Breast epithelium (tissue), 4 donors: ENCODE data around the gene ASPG. TPM values are rescaled to one million over a fixed set of nuclear protein-coding genes. Genes with fewer than 3 reads are reported as not detected.

Experiments used
- DNase-seq, 2 donors: peaks; one replicate each; pipeline ENCODE4 v3.0.0-alpha.2; 2019; ENCODE audit warnings: low spot score in 2 of 2
- H3K27ac ChIP-seq, 2 donors: fragments of 200-600 bp; sonication (generic) in 1 of 2; one replicate each; pipeline ENCODE4 v1.5.1; 2016 to 2019; ENCODE audit warnings: mild to moderate bottlenecking in 1 of 2
- H3K27me3 ChIP-seq, 2 donors: fragments of 200-600 bp; sonication (generic) in 1 of 2; one replicate each; pipeline versions ENCODE4 v1.5.1 to v1.6.0; 2017 to 2019; ENCODE audit warnings: control low read depth in 1 of 2, mild to moderate bottlenecking in 1 of 2
- H3K36me3 ChIP-seq: fragments of 200-600 bp; one replicate; pipeline ENCODE4 v1.5.1; 2019
- H3K4me1 ChIP-seq, 2 donors: fragments of 200-600 bp; sonication (generic); one replicate each; pipeline ENCODE4 v1.5.1; 2016 to 2019; ENCODE audit warnings: control low read depth in 1 of 2
- H3K4me3 ChIP-seq, 3 donors: fragments of 200-600 bp; sonication (generic); 1 replicate in 2 of 3; 2 replicates in 1 of 3; pipeline ENCODE4 v1.5.1; 2016 to 2019; ENCODE audit warnings: mild to moderate bottlenecking in 3 of 3, moderate library complexity in 2 of 3
- H3K9me3 ChIP-seq, 2 donors: fragments of 200-600 bp; sonication (generic) in 1 of 2; one replicate each; pipeline ENCODE4 v1.5.1; 2016 to 2019; ENCODE audit warnings: control low read depth in 1 of 2
- CTCF ChIP-seq, 3 donors: fragments of 450-650 bp; IDR thresholded peaks; one replicate each; pipeline ENCODE4 v1.5.1; 2016 to 2017; ENCODE audit warnings: antibody characterized with exemption in 3 of 3, mild to moderate bottlenecking in 3 of 3, moderate library complexity in 3 of 3
- POLR2A ChIP-seq: fragments of 450-650 bp; IDR thresholded peaks from one replicate; pipeline ENCODE4 v1.6.1; 2016; ENCODE audit warnings: antibody characterized with exemption, mild to moderate bottlenecking, moderate library complexity
- POLR2AphosphoS5 ChIP-seq, 3 donors: sonication (generic); formaldehyde crosslinking; IDR thresholded peaks; one replicate each; pipeline ENCODE4 v1.6.1; 2017; ENCODE audit warnings: antibody characterized with exemption in 3 of 3
- intact Hi-C: fragments of 100-400 bp; cut with DNase I; formaldehyde crosslinking; loops from one replicate; pipeline ENCODE4 v1.15.1; 2023; ENCODE audit warnings: low total_unique reads
- total RNA-seq, 3 donors: library from RNA; depleted of rRNA; stranded (reverse); fragments of >200 nt; gene quantifications; one replicate each; pipeline ENCODE4 v1.1.0, GENCODE V29; 2016

Gene ASPG
- total RNA-seq, 3 donors from 2014 or later = 0.15 to 0.33 TPM; not detected in 1

DNA sequence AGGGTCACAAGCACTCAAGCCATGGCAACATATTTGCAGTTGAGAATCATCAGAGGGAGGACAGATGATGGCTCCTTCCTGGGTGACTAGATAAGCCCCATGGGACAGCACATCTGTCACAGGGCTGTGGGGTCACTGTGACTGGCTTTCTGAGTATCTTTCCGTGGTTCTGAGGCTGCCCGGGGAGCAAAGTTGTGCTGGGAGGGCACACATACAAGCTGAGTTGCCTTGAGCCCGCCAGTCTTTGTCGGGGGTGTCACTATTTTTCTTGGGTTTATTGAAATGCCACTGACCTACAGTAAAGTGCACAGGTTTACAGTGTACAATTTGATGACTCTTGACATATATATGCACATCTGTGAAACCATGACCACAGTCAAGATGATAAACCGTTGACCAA is 35.6 kb downstream of the ASPG start:
- Histone ChIP-seq H3K9me3 (peaks cover 5 to 7% of the 10 kb centered on the region in 2 donors), H3K36me3 (no peaks in the 10 kb centered on the region), H3K27ac (no peak overlapping the region), H3K4me3 (no peak overlapping the region), H3K4me1 (peaks cover 0 to 2% of the 10 kb centered on the region in 2 donors), H3K27me3 (peaks cover 0 to 33% of the 10 kb centered on the region in 2 donors)
- peak in 1 of 2 donors; percentile 39 for DNase-seq
- intact Hi-C loops = no loop called here
- TF ChIP-seq POLR2A = no peak
- TF ChIP-seq CTCF (IDR thresholded peaks at IDR 0.05) = no peak
- no peak for TF ChIP-seq POLR2AphosphoS5 (IDR thresholded peaks at IDR 0.05)

DNA sequence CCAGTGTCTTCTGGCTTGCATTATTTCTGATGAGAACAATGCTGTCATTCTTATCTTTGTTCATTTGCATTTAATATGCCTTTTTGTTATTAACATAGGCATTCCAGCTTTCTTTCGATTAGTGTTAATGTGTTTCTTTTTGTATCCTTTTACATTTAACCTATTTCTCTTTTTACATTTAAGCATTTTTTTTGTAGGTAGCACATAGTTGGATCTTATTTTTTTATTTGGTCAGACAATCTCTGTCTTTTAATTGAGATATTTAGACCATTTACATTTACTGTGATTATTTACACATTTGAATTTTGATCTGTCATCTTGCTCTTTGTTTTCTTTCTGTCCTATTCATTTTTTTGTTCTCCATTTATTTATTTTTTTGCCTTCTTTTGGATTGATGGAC is 38.4 kb downstream of the ASPG start:
- Histone ChIP-seq H3K9me3 (peaks cover 5 to 8% of the 10 kb centered on the region in 2 donors), H3K4me1 (no peaks in the 10 kb centered on the region), H3K27me3 (peaks cover 0 to 13% of the 10 kb centered on the region in 2 donors), H3K27ac (no peak overlapping the region), H3K4me3 (no peak overlapping the region), H3K36me3 (no peaks in the 10 kb centered on the region)
- DNase-seq = no peak
- intact Hi-C loops = no loop called here
- no peak for TF ChIP-seq POLR2AphosphoS5 (IDR thresholded peaks at IDR 0.05)
- TF ChIP-seq POLR2A = no peak
- no peak for TF ChIP-seq CTCF (IDR thresholded peaks at IDR 0.05)

DNA sequence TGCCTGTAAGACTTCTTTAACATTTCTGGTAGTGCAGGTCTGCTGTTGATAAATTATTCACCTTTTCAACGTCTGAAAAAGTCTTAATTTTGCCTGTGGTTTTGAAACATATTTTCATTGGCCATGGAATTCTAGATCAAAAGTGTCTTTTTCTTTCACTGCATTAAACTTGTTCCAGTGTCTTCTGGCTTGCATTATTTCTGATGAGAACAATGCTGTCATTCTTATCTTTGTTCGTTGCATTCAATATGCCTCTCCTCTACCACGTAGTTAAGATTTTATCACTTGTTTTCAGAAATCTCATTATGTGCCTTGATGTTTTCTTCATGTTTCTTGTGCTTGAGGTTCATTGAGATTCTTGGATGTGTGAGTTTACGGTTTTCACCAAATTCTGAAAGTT is 39.5 kb downstream of the ASPG start:
- intact Hi-C loops = no loop called here
- no peak for TF ChIP-seq POLR2A

DNA sequence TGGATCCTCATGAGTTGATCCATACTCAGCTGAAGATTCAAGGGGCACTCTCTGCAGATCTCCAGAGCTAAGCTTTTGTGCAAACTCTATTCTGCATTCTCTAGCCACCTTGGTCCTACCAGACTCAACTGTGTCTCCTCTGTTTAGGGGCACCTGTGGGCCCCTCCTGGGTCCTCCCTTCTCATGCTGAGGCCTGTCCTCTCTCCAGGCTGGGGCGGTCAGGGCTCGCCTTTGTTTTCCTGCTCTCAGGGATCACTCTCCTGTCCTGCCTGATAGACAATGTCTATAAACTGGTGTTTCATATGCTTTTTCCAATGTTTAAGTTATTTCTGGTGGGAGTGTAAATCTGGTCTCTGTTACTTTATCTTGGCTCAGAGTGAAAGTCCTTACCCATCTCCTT is 41.3 kb downstream of the ASPG start:
- Histone ChIP-seq H3K36me3 (no peaks in the 10 kb centered on the region), H3K27me3 (peaks cover 0 to 5% of the 10 kb centered on the region in 2 donors), H3K9me3 (peaks cover 13 to 24% of the 10 kb centered on the region in 2 donors), H3K4me3 (no peak overlapping the region), H3K27ac (no peak overlapping the region), H3K4me1 (no peaks in the 10 kb centered on the region)
- DNase-seq = no peak
- no peak for TF ChIP-seq POLR2AphosphoS5 (IDR thresholded peaks at IDR 0.05)
- no peak for TF ChIP-seq POLR2A
- TF ChIP-seq CTCF (IDR thresholded peaks at IDR 0.05) = no peak
- intact Hi-C loops = no loop called here

More for the DNA sequence above, 39.5 kb downstream of the ASPG start:
- DNase-seq = no peak
- no peak overlapping the region for H3K27ac ChIP-seq
- H3K4me1 ChIP-seq = no peaks in the 10 kb centered on the region
- peaks cover 0 to 1% of the 10 kb centered on the region in 2 donors for H3K27me3 ChIP-seq
- no peaks in the 10 kb centered on the region for H3K36me3 ChIP-seq
- no peak overlapping the region for H3K4me3 ChIP-seq
- peaks cover 13 to 18% of the 10 kb centered on the region in 2 donors for H3K9me3 ChIP-seq

DNA sequence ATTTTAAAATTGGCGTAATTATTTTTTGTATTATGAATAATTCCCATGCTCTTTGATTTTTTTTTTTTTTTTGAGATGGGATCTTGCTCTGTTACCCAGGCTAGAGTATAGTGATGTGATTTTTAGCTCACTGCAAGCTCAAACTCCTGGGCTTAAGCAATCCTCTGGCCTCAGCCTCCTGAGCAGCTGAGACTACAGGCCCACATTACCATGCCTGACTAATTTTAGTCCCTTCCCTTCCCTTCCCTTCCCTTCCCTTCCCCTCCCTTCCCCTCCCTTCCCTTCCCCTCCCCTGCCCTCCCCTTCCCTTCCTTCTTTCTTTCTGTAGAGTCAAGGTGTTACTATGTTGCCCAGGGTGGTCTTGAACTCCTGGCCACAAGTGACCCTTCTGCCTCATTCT is 43.5 kb downstream of the ASPG start:
- no peaks in the 10 kb centered on the region for H3K36me3 ChIP-seq
- no peak for DNase-seq
- no peak overlapping the region for H3K4me3 ChIP-seq
- peaks cover 8 to 17% of the 10 kb centered on the region in 2 donors for H3K9me3 ChIP-seq
- peaks cover 0 to 11% of the 10 kb centered on the region in 2 donors for H3K27me3 ChIP-seq
- H3K27ac ChIP-seq = no peak overlapping the region
- intact Hi-C loops = no loop called here
- TF ChIP-seq POLR2A (no peak), POLR2AphosphoS5 (IDR thresholded peaks at IDR 0.05) (no peak), CTCF (IDR thresholded peaks at IDR 0.05) (no peak)
- H3K4me1 ChIP-seq = no peaks in the 10 kb centered on the region

GRCh38 chr14:104129556-104129955 is 44.1 kb downstream of the ASPG start:
- H3K27ac ChIP-seq = no peak overlapping the region
- intact Hi-C loops = no loop called here
- TF ChIP-seq POLR2A (no peak), POLR2AphosphoS5 (IDR thresholded peaks at IDR 0.05) (no peak), CTCF (IDR thresholded peaks at IDR 0.05) (no peak)
- peaks cover 8 to 17% of the 10 kb centered on the region in 2 donors for H3K9me3 ChIP-seq
- no peak overlapping the region for H3K4me3 ChIP-seq
- no peaks in the 10 kb centered on the region for H3K4me1 ChIP-seq
- DNase-seq = no peak
- peaks cover 0 to 16% of the 10 kb centered on the region in 2 donors for H3K27me3 ChIP-seq
- no peaks in the 10 kb centered on the region for H3K36me3 ChIP-seq
